ENCODE measurements around the gene ST6GALNAC6. TPM values are rescaled to one million over a fixed set of nuclear protein-coding genes. Genes with fewer than 3 reads are reported as not detected.

The ST6GALNAC6 gene
- total and polyA plus RNA-seq, 2 of the 8 experiments (the other 6 are each of a cell fraction or from before 2014, with no cell fraction given), result 43.7 to 64.4 TPM

- no peak for TF ChIP-seq EZH2 (IDR thresholded peaks at IDR 0.05; ENCODE audit: low read depth, low read length, severe bottlenecking)
- TF ChIP-seq YY1 (IDR thresholded peaks at IDR 0.05; ENCODE audit: low read depth, low read length), result no peak
Measured at GRCh38 chr9:127907867-127908659, 8.7 kb upstream of the ST6GALNAC6 start (continued).
